Measurements from ENCODE around the gene UBE2F.

The UBE2F gene

DNA sequence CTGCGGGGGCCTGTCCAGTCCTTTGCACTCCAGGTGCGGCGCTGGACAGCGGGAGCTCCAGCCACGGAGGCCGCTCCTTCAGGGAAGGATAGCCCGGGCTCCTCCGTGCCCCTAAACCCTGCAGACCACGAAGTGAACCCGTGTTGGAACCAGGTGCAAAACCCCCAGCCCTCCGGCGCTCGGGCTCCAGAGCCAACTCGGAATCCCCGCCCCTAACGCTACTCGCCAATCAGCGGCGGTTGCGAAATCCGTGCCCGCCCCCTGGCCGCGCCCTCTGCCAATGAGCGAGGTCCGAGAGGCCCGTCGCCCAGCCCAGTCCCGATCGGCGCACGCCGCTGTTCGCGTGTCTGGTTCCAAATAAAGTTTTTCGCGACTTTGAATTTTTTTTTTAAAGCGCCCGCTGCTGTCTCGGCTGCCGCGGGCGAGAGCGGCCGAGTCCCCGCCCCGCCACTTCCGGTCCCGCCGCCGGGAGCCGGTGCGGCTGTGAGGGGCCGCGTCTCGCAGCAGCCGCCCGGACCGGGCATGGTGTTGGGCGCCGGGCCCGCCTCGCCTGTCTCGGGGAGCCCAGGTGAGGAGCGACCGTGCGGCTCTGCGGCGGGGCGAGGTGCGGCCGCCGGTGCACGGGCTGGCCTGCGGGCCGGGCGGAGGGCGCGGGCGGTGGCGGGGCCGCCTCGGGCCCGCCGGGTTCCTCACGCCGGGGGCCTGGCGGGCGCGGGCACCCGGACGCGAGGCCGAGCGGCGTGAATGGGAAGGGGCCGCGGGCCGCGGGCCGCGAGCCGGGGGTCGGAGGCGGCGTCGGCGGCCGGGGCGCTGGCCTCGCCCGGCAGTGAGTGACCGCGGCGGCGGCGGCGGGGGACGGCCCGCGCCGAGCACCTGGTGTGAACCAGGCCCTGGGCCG is at the start of gene UBE2F:
TSS of gene UBE2F (plus strand) at position 450 of the 898 bp plus-strand sequence. CDS start 6,094 bp downstream, outside the sequence.
- DNase-seq, result peak; percentile 17

DNA sequence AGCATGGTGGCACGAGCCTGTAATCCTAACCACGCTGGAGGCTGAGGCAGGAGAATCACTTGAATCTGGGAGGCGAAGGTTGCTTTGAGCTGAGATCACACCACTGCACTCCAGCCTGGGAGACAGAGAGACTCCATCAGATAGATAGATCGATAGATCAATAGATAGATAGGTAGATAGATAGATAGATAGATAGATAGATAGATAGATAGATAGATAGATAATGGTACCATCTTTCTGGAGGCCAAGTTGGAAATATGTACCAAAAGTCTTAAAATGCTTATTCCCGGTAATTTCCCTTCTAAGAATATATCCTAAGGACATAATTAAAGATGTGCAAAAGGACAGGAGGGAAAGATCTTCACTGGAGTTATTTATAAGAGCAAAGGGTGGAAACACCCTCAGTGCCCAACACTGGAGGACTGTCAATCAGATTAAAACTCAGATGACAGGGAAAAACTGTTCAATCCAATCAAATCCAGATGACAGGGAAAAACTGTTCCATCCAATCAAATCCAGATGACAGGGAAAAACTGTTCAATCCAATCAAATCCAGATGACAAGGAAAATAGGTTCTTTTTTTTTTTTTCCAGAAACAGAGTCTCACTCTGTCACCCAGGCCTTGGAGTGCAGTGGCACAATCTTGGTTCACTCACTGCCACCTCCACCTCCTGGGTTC is 49.0 kb upstream of the UBE2F start:
- no peak for DNase-seq

DNA sequence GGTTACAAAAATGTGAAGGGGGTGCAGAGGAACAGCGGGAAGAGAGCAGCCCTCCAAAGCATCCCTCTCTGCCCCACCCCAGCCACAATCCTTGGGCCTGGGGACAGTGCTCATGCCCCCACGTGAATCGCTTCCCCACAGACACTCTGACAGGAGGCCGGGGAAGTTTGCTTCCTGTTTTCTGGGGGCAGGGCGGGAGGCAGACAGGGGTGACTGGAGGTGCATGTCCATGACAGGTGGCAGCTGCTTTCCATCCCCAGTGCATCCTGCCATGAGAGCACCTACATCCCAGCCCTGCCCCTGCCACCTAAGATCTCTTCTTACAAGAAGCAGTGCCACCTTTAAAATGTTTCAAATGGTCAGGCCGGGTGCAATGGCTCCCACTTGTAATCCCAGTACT is 47.2 kb upstream of the UBE2F start:
- no peak for DNase-seq

DNA sequence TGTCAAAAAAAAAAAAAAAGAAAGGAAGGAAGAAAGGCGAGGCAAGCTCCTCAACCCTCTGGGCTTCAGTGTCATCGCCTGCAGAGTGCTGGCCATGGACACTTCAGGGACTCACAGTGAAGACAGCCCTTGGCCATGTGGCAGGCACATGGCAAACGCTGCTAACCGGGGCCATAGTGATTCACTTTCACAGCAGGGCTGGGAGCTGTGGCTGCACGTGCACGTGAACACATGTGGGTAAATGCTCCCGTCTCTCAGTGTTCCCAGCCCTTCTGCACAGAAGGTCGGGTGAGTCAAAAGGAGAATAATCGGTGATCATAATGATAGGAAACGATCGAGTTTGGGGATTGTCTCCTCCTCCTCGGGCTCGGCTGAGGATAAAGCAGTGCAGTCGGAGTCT is 46.1 kb upstream of the UBE2F start:
- DNase-seq, result no peak

DNA sequence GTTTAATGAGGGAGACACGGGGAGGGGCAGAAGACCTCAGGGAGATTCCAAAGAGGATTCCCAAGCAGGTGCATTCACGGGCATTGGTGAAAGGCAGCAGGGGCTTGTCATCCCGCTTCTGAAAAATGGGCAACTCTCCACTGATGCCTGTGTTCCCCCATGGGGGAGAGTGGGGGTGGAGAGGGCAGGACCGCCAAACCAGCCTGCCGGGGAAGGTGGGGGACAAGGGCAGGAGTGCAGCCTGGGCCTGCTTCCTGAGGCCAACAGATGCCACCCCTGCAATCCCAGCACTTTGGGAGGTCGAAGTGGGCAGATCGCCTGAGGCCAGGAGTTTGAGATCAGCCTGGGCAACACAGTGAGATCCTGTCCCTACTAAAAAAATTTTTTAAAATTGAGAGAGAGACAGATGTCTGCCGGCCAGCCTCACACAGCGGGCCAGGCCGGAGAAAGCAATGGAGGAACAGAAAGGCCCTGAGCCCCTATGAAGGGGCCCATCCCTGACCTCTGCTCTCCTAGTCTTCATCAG is 44.8 kb upstream of the UBE2F start:
- DNase-seq, result no peak

DNA sequence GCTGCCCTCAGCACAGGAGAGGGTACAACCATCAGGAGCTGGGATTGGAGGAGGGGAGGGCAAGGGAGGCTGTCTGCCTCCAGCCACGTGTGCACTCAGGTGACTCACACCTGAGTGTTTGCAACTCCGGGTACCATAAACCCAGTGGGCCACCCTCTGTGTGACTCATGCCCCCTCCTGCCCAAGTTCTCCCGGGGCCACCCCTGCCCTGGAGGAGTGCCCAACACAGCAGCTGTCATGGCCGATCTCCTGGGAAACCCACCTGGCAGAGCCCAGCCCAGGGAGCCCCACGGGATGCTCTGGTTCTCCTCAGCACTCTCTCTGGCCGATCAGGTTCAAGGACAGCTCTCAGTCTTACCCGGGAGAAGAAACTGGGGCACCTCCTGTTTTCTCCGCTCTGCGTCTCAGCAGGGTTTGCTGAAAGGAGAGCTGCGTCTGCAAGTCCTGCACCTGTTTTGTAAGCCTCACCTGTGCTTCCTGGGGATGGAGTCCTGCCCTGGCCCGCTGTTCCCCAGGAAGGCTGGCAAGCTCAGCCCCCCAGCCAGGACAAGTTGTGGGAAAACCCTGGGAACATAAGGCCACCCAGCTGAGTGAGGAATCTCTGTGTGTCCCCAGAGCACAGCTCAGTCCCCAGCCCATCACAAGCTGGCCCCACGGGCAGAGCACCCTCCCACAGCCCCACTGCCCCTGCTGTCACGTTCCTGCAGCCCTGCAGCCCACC is 44.0 kb upstream of the UBE2F start:
- no peak for DNase-seq

- DNase-seq, result no peak
Measured at GRCh38 chr2:237923481-237924163, 43.2 kb upstream of the UBE2F start.

GRCh38 chr2:237924164-237924534 is 42.7 kb upstream of the UBE2F start:
- DNase-seq, result no peak

GRCh38 chr2:237927135-237927534 is 39.7 kb upstream of the UBE2F start:
- no peak for DNase-seq

- no peak for DNase-seq
Measured at GRCh38 chr2:237927986-237928385, 38.8 kb upstream of the UBE2F start.

DNA sequence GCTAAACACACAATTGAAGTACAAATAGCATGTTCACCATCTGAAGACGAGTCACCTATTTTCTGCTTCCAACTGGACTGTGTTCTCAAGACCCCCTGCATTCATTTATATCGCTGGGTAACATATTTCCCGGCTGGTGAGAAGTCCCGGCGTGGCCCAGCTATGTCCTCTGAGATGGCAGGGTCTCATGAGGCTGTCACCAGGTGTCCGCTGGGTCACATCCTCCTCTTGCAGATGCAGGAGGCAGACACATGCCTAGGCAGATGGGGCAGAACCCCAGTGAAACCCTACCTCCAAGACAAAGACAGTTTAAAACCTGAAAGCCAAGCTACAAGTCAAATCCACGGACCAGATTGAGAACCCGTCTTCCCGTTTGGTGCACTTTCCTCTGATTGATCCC is 36.8 kb upstream of the UBE2F start:
- no peak for DNase-seq

DNA sequence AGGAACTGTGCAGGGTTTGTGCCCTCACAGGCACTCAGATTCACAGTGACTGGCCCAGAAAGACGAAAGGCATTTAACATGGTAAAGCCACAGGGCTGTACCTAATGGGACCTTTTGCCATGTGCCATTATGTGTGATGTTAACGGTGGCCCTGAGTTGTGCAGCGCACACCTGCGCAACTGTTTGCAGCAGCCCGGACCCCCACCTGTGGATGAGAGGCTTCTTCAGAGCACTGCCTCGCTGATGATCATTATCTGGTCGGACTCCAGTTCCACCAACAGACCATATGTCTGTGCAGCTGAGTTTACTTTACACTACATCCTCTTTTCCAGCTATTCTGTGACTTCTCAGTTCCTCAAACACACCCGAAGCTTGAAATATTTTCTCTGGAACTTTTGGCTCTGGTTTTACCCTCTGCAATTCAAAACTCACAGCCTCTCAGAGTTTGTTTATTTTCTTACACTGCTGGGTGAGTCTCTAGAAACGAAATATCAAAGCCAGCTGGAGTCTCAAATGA is 35.6 kb upstream of the UBE2F start:
- DNase-seq, result no peak

GRCh38 chr2:237932731-237933131 is 34.1 kb upstream of the UBE2F start:
- DNase-seq, result no peak

GRCh38 chr2:237934186-237934585 is 32.6 kb upstream of the UBE2F start:
- no peak for DNase-seq

GRCh38 chr2:237935740-237936452 is 30.9 kb upstream of the UBE2F start:
- DNase-seq, result no peak

GRCh38 chr2:237939251-237939650 is 27.6 kb upstream of the UBE2F start:
- DNase-seq, result no peak

DNA sequence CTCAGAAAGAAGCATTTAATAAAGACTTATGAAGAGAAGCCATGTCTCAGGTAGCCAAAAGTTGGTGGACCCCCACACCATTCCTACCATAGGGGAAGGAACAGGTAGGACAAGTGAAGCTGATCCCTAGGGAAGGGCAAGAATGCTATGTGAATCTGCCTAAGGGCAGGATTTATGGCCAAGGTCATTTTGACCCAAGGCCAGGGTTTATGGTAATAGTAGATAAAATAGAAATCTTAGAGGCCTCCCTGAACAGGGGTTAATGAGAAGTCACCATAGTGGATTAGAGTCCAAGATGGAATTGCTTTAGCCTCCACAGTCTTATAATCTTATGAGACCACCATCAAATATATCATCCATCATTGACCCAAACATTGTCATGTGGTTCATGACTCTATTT is 26.0 kb upstream of the UBE2F start:
- no peak for DNase-seq

DNA sequence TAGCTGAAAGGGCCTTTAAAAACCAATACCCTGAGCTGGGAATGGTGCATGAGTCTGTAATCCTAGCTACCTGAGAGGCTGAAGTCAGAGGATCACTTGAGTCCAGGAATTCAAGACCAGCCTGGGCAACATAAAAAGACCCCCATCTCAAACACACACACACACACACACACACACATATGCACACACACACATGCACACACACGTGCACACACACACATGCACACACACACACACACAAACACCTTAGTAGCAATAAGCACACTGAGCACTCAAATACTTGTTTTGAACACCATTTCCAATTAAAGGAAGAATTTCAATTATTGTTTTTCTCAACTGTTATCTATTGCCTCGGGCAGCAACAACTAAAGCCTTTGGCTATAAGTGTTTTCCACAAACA is 25.6 kb upstream of the UBE2F start:
- DNase-seq, result no peak

- DNase-seq, result no peak
Measured at GRCh38 chr2:237942513-237942899, 24.3 kb upstream of the UBE2F start.

DNA sequence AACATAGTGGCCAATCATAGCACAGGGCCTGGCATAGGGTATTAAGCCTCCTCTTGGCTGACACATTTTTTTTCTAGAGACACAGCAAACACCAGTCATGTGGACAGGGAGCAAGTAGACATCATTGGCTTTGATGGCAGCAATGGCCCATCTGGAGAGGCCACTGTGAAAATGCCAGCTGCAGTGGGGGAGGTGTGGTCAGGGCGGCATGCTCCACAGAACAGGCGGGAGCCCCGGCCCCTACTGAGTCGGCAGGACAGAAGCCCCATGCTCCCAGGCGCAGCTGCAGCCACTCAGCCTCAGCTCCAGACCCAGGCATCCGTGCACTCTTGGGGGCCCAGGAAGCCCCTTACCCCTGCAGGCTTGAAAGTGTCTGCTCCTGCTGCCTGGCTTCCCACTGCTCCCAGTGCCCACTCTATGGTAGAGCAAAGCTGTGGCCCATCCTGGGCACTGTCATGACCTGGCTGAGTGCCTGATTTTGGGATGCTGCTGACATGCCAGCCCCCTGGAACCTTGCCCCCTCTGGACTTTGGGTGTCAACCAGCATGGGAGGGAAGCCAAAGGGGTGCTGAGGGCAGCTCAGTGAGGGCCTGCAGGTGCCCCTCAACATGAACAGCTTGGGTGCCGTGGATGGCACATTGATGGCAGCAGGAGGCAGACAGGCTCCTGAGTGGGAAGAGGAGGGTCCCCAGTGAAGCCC is 23.3 kb upstream of the UBE2F start:
- no peak for DNase-seq

DNA sequence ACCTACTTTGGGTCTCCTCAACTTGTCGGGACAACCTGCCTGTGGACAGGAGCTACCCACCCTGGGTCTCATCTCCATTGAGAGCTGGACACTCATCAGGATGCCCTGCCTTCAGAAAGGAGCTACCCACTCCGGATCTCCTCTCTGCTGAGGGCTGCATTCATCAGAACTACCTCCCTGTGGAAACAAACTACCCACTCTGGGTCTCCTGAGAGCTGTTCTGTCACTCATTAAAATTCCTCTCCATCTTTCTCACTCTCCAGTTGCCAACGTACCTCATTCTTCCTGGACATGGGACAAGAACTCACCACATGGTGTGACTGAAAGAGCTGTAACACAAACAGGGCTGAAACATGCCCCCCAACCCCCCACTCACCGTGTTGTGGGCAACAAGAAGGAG is 22.5 kb upstream of the UBE2F start:
- DNase-seq, result no peak
